Measurements from ENCODE around the gene GNA12.

The GNA12 gene

DNA sequence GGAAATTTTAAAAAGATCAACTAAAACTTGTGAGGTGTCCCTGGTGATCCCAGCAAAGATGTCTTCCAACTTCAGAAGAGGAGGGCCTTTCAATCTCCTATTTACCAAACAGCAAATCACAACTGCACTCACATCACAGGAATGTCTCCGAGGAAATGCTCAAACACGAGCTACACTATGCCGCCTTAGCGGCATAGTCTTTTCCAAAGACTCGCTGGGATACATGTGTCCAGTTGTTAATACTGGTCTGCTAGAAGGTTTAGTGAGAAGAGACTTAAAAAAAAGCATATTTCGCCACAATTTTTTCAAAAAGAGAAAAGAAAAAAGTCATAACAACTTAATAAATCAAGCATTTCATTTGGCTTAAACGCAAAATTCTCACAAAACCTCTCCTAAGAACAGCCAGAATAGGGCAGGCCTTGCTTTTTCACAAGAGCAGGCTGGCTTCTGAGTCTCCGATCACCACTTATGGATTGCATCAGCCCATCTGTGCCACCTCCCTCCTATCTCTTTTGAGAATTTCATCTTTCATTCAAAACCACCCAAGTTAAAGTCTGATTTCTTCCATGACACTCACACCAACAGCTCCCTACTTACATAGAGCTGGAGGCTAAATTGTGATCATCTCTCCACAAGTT, 66.1 kb downstream of the GNA12 start:
- no peak for DNase-seq (ENCODE audit: low spot score)

DNA sequence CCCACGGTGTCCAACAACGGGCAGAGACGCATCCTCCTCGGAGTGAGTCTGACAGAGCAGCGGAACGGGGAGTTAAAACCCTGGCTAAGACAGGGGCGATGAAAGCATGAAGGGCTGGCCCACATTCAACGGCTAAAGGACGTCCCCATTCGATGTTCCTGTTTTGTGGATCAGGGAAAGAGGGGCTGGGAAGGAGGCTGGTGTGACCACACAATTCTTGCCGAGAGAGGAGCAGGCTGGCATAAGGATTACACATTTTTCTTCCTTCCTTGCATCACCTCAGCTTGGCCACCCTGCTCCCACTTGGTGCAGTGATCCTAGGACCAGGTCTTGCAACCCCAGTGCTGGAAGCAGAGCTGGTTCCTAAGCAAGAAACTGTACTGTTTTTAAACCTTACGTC, 67.7 kb downstream of the GNA12 start:
- no peak for DNase-seq (ENCODE audit: low spot score)

DNA sequence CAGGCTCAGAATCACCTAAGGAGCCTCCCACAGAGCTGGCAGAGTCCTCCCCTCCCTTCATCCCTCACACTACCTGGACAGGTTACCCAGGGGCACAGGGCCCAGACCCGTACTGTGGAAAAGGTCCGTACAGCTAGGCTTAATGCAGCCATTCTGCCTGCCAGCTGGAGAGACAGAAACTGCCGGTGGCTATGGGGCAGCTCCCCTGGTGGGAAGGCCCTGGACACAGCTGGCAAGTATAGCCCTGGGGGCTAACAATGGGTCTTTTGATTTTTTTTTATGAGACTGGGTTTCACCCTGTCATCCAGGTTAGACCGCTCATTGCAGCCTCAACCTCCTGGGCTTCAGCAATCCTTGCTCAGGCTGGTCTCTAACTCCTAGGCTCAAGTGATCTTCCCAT, 68.3 kb downstream of the GNA12 start:
- no peak for DNase-seq (ENCODE audit: low spot score)

DNA sequence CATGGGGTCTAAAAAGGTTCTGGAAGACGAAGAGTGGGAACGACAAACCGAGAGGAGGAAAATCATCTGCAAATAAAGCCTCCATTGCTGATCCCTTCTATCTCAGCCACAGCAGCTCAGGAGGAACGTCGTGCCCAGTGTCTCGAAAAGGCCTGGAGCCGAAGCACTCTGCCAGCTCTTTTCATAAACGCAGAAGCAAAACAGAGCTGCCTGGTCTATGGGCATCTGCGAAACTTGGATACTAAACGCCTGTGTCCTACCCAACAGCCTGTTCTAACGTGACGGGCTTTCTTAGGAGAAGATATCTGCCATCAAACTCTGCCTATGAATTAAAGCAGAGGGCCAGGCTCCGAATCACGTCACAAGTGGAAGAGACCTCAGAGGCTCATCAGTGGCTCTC, 68.7 kb downstream of the GNA12 start:
- DNase-seq (ENCODE audit: low spot score), result no peak

DNA sequence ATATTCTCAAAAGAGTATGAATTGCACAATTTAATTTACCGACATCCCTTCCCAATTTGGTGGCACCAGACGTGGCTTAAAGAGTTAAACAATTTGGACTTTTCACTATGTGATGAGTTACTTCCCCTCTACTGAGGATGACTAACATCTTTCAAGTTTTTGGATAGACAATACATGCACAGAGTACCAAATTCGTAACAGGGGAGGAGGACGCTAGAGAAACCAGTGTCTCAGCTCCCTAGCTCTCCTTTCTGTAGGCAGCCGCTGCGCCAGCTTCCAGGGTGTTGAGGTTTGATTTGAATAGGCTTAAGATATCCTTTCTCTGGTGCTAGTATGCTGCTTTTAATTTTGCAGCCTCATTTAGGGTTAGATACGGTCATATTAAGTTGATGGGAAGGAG, 69.2 kb downstream of the GNA12 start:
- DNase-seq (ENCODE audit: low spot score), result no peak

DNA sequence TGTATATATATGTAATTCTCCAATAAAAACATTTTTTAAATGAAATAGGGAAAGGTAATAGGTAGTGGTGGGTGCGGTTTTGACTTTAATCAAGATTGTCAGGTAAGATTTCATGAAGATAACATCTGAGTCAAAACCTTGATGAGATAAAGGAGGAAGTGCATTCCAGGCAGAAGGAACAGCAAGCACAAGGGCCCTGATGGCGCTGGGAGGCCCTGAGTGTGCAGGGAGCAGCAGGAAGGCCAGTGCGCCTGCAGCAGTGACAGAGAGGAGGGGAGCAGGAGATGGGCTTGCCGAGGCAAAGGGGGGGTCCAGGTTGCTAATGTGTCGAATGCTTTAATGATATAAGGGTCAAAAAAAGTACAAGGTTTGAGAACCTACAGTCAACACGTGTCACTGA, 69.8 kb downstream of the GNA12 start:
- DNase-seq (ENCODE audit: low spot score), result no peak

DNA sequence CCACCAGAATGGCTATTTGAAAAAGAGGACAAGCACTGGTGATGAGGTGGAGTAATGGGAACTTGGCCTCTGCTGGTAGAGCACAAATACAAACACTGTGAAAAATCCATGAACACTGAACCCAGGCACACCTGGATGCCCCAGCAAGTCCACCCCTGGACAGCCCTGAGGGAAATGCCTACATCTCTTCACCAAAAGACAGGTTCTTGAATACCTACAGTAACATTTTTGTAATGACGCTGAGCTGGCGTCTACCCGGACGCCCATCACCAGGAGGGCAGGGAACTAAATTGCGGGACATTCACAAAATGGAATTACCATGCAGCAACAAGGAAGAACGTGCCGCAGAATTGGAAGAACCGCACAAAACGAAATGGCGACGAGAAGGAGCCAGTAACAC, 70.5 kb downstream of the GNA12 start:
- no peak for DNase-seq (ENCODE audit: low spot score)

DNA sequence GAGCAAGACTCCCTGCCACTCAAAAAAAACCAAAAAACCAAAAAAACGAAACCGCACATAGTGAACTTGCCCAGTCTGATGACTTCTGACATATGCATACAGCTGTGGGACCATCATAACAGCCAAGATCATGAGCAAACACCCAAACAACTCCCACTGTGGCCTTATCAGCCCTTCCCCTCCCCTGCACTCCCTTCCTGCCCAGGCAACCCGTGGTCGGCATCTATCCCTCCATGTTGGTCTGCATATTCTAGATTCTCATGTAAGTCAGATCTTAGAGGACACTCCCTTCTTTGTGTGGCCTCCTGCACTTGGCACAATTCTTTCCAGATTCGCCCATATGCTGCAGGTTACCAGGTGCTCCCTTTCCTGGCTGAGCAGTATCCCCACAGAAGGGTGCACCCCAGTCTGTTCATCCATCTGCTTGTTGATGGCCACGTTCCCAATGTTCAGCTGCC, 72.8 kb downstream of the GNA12 start:
- no peak for DNase-seq (ENCODE audit: low spot score)

DNA sequence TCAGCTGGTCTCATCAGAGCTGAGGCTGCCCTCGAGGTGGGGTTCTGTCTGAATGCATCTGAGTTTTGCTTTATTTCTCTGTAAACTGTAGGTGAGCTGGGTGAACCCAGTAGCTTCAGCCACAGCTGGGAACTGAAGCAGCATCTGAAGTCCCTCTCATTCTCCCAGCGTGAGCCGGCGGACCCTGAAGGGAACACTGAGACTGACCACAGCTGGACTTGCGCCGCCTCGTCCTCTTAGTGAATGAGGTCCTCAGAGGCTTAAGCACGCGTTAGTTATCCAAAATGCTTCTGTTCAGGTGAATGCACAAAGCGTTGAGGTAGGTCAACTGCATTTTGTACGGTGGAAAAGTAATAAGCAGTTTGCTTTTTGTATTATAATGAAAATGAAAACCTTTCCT, 79.5 kb downstream of the GNA12 start:
- no peak for DNase-seq (ENCODE audit: low spot score)

DNA sequence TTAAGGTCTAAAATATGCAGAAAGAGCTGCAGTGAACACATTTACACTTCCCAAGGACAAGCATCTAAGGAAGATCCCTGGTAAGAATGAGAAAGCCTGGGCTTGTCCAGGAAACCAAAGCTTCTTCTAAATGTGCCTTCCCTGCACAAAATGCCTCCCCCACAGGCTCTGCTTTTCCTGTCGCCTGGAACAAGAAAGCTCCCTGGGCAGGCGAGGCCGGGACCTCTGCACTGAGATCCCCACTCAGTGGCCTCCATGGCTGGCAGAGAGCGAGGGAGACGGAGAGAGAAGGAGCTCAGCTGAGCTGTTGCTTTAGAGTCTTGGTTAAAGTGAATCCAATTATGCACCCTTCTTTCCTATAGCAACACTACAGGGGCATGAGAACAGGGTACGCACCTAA, 80.5 kb downstream of the GNA12 start:
- DNase-seq (ENCODE audit: low spot score), result no peak

DNA sequence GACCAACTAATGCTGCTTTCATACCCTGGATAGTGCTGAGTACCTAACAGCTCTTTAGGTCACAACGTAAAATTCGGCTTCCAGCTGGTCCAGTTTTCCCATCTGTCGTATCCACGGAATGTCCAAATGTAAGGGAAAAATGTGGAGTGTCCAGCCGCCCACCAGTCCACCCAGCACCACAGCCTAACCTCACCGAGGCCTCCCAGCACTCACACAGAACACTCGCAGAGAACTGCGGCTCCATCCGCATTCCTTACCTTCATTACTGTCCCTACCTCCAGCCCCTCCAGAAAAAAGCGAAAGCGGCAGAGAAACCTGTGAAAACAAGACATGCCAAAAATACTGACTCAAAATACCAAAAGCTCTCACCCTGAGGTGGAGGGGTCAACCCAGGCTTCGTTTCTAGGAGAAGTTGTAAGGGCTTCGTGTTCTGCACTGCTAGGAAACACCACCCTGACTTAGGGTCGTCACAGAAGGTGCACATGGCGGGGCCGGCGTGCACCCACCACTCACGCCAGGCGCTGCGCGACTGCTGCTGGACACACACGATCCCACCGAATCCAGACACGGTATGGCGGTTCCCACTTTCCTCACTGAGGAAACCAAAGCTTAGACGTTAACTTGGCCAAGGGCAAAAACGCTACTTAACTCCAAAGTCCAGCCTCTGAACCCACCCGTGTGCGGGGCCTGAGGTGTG, 82.2 kb downstream of the GNA12 start:
- DNase-seq (ENCODE audit: low spot score), result no peak

DNA sequence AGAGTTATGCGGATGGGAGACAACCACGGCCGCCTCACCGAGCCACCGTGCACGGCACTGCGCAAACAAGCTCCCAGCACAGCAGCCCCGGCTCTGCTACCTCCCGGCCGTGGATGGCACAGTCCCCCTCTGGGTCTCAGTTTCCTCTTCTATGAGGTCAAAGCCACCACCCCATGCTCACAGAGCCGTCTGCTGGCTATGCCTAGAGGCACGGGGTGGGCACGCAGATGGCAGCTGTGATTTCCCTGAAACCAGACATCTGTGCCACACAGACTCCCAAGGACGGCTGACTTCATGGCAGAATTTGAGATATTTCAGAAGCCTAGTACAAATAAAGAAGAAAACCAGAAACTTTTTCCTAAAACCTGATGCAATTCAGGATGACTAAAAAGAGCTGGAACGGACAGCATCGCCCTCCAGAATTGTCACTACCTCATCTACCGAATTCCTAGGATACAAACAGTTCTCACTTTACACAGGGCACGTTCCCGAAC, 82.9 kb downstream of the GNA12 start:
- no peak for DNase-seq (ENCODE audit: low spot score)

DNA sequence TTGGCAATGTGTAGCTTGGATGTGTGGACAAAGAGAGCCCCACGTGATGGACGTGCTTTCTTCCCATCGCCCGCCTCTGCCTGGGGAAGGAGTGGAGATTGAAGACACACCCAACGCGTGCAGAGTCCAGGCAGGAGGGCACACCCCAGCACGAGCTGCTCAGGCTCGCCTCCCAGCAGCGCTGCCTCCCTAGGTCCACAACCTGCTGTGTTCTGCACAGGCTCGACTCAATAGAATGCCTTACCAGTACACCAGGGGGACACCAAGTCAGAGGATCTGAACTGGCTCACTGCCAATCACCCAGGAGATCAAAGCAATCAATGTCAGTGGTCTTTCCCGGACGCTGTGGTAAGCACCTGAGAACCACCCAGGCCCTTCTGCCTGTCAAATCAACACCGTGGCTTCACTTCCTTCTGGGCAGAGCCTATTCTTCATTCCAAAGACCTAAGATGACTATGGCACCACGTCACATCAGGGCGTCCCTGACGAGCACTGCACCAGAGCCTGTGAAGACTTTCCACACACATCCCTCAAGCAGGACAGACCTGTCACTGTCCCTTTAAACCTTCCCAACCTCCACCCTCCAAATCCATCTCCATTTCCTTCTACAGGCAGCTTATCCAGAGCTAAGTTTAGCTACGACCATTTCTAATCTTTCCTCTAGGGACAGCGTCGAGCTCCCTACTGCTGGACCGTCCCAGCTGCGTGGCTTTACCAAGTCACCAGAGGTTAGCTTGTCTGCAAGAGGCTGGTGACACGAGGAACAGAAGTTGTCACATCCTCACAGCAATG, 83.8 kb downstream of the GNA12 start:
- DNase-seq (ENCODE audit: low spot score), result peak; percentile 49

DNA sequence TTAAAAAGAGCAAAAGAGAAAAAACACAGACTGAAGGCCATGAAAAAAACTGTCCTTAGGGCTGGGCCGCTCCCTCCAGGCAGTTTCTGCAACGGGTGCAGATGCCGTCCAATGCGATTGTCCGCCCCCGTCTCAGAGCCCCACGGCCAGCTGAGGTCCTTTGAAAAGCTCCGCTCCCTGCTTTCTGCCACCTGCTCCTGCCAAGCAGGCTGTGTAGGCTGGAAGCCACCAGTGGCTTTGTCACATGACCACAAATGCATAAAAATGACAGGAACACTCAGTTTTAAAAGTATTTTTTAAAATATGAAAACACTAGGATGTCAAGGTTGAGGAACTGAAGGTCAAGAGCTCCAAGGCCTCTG, 84.4 kb downstream of the GNA12 start:
- no peak for DNase-seq (ENCODE audit: low spot score)

DNA sequence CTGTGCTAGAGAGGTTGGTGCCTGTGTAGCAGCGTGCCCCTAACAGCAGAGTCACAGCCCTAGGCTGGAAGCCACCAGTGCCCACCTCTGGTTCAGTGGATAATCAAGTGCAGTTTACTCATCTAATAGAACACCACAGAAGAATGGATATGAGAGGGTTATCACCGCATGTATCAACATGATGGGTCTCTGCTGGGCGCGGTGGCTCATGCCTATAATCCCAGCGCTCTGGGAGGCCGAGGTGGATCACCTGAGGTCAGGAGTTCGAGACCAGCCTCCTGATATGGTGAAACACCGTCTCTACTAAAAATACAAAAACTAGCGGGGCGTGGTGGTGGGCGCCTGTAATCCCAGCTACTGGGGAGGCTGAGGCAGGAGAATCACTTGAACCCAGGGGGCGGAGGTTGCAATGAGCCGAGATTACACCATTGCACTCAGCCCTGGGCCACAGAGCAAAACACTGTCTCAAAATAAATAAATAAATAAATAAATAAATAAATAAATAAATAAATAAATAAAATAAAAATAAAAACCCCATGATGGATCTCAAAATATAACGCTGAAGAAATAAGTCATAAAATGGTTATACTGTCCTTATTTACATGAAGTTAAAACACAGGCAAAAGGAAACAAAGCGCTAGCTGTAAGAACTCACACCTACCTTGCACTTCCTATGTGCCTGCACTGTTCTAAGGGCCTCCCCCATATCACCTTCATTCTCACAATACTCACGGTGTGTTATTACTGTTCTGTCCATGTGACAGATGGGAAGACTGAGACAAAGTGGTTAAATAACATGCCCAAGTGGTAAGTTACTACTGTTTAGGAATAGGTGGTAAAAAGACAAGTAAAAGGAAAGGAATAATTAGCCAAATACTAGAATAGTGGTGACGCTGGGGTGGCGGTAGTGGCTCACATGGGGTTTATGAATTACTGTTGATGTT, 85.2 kb downstream of the GNA12 start:
- no peak for DNase-seq (ENCODE audit: low spot score)

DNA sequence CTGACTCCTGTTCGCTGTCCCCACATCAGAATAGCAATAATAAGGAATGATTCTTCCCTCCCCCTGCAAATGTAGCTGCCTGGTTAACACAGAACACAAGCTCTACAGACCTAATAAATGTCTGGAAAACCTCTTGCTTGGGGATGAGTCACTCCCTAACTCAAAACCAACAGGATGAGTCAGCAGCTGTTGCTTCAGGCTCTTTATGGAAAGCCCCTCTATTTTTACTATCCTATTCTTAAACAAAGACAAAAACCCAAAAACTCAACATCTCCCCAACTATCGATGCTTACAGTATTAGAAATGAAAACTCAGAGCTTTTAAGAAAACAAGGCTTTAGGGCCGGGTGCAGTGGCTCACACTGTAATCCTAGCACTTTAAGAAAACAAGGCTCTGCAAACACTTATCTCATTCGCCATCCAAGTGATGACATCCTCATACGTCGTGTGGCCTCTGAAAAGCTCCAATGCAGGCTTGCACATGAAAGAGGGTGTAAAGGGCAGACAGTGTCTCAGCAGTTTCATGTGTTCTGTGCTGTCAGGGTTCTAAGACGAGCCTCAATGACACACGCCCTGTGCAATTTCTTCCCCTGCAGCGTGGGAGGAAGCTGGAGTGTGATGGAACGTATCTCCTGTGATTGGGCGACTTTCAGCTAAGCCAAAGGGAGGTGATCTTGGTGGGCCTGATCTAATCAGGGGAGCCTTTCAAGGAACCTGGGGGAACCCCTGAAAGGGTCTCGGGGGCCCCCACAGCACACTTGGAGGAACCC, 86.0 kb downstream of the GNA12 start:
- DNase-seq (ENCODE audit: low spot score), result peak; percentile 90

DNA sequence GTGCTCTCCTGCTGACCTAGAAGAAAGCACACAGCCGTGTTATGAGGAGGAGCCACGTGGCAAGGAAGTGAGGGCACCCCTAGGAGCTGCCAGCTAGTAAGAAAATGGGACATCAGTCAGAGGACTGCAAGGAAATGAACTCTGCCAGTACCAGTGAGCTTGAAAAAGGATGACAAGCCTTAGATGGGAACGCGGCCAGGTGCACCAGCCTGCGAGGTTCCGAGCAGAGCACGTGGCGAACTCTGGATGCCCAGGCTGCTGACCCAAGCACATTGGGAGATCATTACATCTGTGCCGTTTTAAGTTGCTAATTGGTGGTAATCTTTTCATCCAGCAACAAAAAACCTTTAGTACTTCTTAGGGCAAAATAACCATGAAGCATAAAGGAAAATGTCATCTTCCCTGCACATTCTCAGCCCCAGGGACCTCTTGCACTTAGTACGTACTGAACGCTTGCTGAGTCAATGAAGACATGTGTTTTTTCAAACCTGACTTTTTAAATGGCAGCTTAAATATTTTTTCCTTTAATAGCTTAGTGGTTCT, 86.7 kb downstream of the GNA12 start:
- DNase-seq (ENCODE audit: low spot score), result peak; percentile 19

DNA sequence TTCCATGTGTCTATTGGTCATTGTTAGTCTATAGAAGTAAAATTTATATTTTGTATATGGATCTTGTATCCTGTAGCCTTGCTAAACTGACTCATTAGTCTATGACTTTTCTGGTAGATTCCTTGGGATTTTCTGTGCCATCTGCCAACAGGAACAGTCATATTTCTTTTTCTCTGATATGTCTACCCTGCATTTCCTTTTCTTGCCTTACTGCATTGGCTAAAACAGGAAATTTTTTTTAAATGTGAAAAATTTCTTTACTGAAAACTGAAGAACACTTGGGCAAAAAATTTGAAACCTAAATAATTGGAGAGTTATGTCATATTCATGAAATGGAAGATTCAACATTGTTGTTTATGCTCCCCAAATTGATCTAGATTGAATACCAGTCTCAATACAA, 88.6 kb downstream of the GNA12 start:
- DNase-seq (ENCODE audit: low spot score), result no peak

DNA sequence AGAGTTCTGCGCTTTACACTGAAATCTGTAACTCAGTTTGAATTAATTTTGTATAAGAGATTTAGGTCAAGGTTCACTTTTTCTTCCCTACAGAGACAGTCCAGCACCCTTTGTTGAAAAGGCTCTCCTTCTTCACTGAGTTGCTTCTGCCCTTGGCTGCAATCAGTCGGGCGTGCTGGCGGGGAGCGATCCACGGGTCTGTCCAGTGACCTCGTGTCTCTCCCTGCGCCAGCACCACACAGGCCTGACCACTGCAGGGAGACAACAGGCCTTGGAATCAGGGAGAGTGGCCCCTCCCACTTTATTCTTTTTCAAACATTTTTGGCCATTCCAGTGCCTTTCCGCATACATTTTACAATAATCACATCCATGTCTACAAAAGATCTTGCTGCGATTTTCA, 89.2 kb downstream of the GNA12 start:
- DNase-seq (ENCODE audit: low spot score), result no peak

DNA sequence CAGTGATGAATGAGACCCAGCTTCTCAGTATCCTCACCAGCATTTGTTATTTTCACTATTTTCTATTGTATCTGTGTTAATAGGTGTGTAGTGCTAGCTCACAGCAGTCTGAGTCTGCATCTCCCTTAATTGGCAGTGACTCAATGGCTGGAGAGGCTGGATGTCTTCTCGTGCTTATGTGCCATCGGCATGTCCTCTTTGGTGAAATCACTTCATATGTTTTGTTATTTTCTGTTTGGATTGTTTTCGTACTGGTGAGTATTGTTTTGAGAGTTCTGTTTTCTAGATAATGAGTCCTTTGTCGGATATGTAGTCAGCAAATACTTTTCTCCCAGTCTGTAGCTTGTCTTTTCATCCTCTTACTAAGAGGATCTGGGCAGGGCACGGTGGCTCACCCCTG, 90.0 kb downstream of the GNA12 start:
- DNase-seq (ENCODE audit: low spot score), result no peak

DNA sequence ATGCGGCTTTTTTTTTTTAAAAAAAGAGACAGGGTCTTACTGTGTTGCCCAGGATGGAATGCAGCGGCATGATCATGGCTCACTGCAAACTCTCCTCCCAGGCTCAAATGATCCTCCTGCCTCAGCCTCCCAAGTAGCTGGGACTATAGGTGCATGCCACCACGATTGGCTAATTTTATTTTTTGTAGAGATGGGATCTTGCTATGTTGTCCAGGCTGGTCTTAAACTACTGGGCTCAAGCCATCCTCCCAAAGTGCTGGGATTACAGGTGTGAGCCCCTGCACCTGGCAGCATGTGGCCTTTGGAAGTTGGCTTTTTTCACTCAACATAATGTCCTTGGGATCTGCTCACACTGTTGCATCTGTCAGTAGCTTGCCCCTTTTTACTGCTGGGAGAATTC, 91.0 kb downstream of the GNA12 start:
- DNase-seq (ENCODE audit: low spot score), result no peak

All from AG08395 (cell line).